Breast epithelium (tissue), 3 donors: ENCODE results near the gene PRG3.

Source experiments
- CTCF ChIP-seq, 3 donors: fragments of 450-650 bp; IDR thresholded peaks; one replicate each; pipeline ENCODE4 v1.5.1; 2016 to 2017; ENCODE audit warnings: antibody characterized with exemption in 3 of 3, mild to moderate bottlenecking in 3 of 3, moderate library complexity in 3 of 3
- POLR2A ChIP-seq: fragments of 450-650 bp; IDR thresholded peaks from one replicate; pipeline ENCODE4 v1.6.1; 2016; ENCODE audit warnings: antibody characterized with exemption, mild to moderate bottlenecking, moderate library complexity
- POLR2AphosphoS5 ChIP-seq, 3 donors: sonication (generic); formaldehyde crosslinking; IDR thresholded peaks; one replicate each; pipeline ENCODE4 v1.6.1; 2017; ENCODE audit warnings: antibody characterized with exemption in 3 of 3

DNA sequence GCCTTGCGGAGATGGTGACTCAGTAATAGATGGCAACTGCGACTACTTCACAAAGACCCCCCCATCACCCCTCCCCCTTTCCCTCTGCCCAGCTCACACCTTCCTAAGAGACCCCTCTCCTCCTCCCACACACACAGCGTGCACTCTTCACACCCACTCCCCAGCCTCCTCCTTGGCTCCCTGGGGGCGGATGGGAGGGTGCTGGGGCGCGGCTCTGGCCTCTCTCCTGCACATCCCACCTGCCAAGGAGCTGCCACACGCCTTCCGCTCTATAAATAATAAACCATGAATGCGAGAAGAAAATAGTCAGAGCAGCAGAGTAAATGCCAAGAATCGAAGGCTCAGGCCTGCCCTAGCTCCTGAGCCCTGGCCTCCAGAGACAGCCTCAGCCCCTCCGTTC lies 38.2 kb downstream of the PRG3 start:
- TF ChIP-seq CTCF (IDR thresholded peaks at IDR 0.05) (no peak), POLR2A (no peak), POLR2AphosphoS5 (IDR thresholded peaks at IDR 0.05) (no peak)
